Keratinocyte (primary cell): ENCODE data around the gene SMCO1.
A peak's percentile ranks its signal among the peaks of the same experiment; 100 is the strongest.

Experiments used
- EZH2 ChIP-seq: IDR thresholded peaks from one replicate; pipeline ENCODE4 v1.6.1; 2012; ENCODE audit warnings: inconsistent platforms, mild to moderate bottlenecking, low read length, moderate library complexity
- TF ChIP-seq, protein P1 (sequence below), 3 experiments: IDR thresholded peaks in 1 of 3; conservative IDR thresholded peaks in 1 of 3; optimal IDR thresholded peaks in 1 of 3; 2 replicates in 2 of 3; 3 replicates in 1 of 3; pipeline versions ENCODE3 to v1.5.1; 2011; ENCODE audit warnings: low read length in 3 of 3, mild to moderate bottlenecking in 3 of 3, moderate library complexity in 2 of 3, control low read depth in 1 of 3, inconsistent platforms in 1 of 3; ENCODE audit not compliant: insufficient read depth in 2 of 3; ENCODE audit errors: extremely low read depth in 1 of 3

DNA sequence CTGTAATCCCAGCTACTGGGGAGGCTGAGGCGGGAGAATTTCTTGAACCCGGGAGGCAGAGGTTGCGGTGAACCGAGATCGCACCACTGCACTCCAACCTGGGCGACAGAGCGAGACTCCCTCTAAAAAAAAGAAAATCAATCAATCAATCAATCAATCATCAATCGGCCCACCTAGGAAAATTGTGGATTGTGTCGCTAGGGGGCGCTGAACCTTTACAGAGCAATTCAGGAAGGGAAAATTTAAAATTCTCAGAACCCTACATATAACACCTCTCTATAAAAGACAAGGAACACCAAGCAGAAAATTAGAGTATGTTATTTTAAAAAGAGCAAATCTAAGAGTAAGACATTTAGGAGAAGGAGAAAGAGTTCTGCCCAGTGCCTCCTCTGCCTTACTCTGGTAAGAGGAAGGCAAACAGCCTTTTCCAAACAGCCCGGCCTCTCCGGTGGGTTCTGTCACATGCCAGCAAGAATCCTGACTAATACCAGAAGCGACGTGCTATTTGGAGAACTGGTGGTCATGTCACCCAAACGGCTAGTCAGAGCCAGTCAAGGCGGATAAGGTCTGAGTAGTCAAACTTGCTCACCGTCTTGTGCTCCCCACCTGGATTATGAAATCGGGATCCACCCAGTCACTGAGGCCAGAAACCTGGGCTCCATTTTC lies 22.3 kb upstream of the SMCO1 start:
- TF ChIP-seq, protein P1, sequence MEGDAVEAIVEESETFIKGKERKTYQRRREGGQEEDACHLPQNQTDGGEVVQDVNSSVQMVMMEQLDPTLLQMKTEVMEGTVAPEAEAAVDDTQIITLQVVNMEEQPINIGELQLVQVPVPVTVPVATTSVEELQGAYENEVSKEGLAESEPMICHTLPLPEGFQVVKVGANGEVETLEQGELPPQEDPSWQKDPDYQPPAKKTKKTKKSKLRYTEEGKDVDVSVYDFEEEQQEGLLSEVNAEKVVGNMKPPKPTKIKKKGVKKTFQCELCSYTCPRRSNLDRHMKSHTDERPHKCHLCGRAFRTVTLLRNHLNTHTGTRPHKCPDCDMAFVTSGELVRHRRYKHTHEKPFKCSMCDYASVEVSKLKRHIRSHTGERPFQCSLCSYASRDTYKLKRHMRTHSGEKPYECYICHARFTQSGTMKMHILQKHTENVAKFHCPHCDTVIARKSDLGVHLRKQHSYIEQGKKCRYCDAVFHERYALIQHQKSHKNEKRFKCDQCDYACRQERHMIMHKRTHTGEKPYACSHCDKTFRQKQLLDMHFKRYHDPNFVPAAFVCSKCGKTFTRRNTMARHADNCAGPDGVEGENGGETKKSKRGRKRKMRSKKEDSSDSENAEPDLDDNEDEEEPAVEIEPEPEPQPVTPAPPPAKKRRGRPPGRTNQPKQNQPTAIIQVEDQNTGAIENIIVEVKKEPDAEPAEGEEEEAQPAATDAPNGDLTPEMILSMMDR (optimal IDR thresholded peaks at IDR 0.05 in 1 of 3, IDR thresholded peaks at IDR 0.05 in 1 of 3, conservative IDR thresholded peaks at IDR 0.05 in 1 of 3; ENCODE audit: extremely low read depth in 1 of 3, insufficient read depth in 2 of 3, low read length in 3 of 3): peak; percentile 46 to 67 (median 52)
- no peak for TF ChIP-seq EZH2
